Measurements from ENCODE around the gene PADI6.

PADI6 gene

DNA sequence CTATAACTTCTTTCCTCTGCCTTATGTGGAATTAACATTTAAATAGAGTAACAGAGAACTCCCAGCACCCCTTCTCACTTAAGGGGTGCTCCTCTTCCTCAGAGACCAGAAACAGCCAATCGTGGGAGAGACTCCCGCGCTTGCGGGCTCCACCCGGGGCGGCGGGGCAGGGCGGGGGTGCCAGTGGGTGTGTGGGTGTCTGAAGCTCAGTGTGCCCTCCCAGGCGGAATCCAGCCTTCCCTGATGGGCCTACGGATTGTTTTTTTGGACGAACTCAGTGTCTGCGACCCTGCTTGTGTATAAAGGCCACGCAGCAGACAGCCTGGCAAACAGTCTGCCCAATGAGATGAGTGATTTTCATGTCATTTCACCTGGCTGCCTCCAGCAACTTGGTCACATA lies 61.3 kb downstream of the PADI6 start:
- H3K4me3 ChIP-seq (replicated peaks in 1 of 2; ENCODE audit: low read depth in 2 of 2, low read length in 2 of 2): no peak overlapping the region
- DNase-seq (ENCODE audit: low read depth in 2 of 2): no peak
- TF ChIP-seq, protein P1, sequence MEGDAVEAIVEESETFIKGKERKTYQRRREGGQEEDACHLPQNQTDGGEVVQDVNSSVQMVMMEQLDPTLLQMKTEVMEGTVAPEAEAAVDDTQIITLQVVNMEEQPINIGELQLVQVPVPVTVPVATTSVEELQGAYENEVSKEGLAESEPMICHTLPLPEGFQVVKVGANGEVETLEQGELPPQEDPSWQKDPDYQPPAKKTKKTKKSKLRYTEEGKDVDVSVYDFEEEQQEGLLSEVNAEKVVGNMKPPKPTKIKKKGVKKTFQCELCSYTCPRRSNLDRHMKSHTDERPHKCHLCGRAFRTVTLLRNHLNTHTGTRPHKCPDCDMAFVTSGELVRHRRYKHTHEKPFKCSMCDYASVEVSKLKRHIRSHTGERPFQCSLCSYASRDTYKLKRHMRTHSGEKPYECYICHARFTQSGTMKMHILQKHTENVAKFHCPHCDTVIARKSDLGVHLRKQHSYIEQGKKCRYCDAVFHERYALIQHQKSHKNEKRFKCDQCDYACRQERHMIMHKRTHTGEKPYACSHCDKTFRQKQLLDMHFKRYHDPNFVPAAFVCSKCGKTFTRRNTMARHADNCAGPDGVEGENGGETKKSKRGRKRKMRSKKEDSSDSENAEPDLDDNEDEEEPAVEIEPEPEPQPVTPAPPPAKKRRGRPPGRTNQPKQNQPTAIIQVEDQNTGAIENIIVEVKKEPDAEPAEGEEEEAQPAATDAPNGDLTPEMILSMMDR (IDR thresholded peaks at IDR 0.05; ENCODE audit: low read depth, low read length): no peak

DNA sequence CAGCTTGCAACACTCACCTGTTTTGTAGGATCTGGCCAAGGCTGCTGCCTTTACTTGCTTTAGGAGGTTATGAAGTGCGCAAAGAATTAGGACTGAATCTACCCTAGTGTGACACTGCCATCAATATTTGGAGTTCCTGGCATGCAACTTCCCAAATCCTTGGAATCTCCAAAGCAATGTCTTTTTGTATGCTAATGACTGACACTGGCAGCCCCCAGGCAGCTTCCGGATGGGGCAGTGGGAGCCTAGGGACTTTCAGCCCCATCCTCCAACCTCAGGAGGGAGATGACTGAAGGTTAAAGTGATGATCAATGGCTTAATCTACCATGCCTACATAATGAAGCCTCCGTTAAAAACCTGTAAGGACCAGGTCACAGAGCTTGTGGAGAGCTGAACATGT lies 62.0 kb downstream of the PADI6 start:
- DNase-seq (ENCODE audit: low read depth in 2 of 2): no peak
- TF ChIP-seq, protein P1 (IDR thresholded peaks at IDR 0.05; ENCODE audit: low read depth, low read length): no peak
- no peak overlapping the region for H3K4me3 ChIP-seq (replicated peaks in 1 of 2; ENCODE audit: low read depth in 2 of 2, low read length in 2 of 2)

DNA sequence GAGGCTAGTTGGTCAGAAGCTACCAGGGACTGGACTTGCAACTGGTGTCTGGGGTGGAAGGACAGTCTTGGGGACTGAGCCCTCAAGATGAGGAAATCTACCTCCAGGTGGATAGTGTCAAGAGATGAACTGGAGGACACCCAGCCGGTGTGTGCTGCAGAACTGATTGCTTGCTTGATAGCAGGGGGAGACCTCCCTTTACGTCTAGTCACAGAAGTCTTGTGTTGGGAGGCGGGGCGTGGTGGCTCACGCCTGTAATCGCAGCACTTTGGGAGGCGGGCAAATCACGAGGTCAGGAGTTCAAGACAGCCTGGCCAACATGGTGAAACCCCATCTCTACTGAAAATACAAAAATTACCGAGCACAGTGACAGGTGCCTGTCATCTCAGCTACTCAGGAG lies 62.6 kb downstream of the PADI6 start:
- TF ChIP-seq, protein P1 (IDR thresholded peaks at IDR 0.05; ENCODE audit: low read depth, low read length): no peak
- no peak for DNase-seq (ENCODE audit: low read depth in 2 of 2)
- no peak overlapping the region for H3K4me3 ChIP-seq (replicated peaks in 1 of 2; ENCODE audit: low read depth in 2 of 2, low read length in 2 of 2)

DNA sequence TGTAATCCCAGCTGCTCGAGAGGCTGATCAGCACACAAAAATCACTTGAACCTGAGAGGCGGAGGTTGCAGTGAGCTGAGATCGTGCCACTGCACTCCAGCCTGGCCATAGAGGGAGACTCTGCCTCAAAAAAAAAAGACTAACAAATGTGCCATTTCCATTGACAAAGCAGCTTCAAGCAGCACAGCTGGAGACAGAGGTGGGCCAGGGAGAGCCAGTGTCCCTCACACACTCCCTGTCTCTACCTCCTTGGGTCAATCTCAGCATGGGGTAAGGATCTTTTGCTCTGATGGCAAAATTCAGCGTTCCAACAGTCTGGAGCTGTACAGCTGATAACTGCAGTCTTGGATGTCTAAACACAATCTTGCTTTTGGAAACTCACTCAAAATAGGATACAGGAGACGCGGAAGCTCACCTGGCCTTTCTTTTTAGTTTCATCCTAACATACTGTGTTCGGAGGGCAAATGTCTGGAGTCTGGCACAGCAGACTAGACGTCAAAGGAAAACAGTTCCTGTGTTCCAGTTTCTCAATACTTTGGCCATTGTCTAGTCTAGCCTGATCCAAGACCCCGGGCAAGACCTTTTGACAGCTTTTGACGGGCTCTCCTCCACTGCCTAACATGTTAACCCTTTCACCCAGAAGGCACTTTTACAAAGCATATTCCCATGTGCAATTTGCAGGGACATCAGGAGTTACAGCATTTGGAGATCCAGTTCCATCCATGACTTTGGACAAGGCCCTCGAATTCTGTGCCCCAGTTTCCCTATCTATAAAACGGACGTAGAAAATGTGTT lies 64.6 kb downstream of the PADI6 start:
- TF ChIP-seq, protein P1 (IDR thresholded peaks at IDR 0.05; ENCODE audit: low read depth, low read length): no peak
- H3K4me3 ChIP-seq (replicated peaks in 1 of 2; ENCODE audit: low read depth in 2 of 2, low read length in 2 of 2): peak overlapping the region; percentile 57 to 73
- DNase-seq (ENCODE audit: low read depth in 2 of 2): peak; percentile 22 to 30

DNA sequence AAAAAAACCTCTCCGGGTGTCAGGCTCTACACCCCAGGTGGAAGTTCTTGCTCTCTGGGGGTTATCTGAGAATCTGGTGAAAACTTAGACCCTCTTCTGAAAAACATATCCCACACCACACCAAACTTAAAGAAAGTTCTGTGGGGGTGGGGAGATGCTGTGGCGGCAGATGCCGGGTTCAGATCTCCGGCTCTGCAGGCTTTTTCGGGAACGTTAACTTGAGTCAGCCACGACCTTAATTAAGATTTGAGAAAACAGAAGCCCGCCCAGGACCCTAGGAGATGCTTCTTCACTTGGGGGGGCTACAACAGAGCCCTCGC lies 65.2 kb downstream of the PADI6 start:
- DNase-seq (ENCODE audit: low read depth in 2 of 2): no peak
- TF ChIP-seq, protein P1 (IDR thresholded peaks at IDR 0.05; ENCODE audit: low read depth, low read length): no peak
- peak overlapping the region; percentile 57 to 73 for H3K4me3 ChIP-seq (replicated peaks in 1 of 2; ENCODE audit: low read depth in 2 of 2, low read length in 2 of 2)

DNA sequence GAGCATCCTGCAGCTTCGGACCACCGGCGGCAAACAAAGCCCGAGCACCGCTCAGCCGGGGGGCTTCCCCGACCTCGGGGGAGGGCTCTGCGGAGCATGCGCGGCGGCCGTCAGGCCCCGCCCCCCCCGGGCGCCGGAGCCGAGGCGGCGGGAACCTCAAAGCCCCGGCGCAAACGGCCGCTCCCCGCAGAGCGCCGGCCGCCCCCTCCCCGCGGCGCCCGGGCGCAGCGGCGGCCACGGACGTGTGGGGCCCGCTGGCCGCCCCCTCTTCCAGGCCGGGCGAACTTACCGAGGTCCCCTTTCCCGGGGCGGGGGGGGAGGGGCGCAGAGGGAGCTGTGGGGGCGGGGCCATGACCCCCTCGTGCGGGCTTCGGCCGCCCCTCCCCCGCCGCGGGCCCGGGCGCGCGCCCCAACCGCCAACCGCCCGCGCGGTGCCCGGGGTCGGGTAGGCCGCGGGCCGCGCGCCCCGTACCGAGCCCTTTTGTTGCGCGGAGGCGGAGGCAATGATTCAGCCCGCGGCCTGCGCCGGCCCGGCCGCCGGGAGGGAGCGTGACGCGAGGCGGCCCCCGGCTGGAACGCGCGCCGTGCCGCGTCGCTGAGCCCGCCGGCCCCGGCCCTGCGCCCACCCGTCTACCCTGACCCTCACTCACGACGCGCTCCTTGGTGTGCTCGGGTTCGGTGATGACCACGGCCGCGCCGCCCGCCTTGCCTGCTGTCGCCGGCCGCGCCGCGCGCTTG lies 65.8 kb downstream of the PADI6 start:
- DNase-seq (ENCODE audit: low read depth in 2 of 2): peak; percentile 41 to 51
- H3K4me3 ChIP-seq (replicated peaks in 1 of 2; ENCODE audit: low read depth in 2 of 2, low read length in 2 of 2): peak overlapping the region; percentile 73 to 86
- TF ChIP-seq, protein P1 (IDR thresholded peaks at IDR 0.05; ENCODE audit: low read depth, low read length): no peak
